HepG2 (cell line): ENCODE measurements around the gene PXT1. TPM values are rescaled to one million over a fixed set of nuclear protein-coding genes. Genes with fewer than 3 reads are reported as not detected.

Experiments used
- CSRNP1 ChIP-seq: sonication (generic); formaldehyde crosslinking; IDR thresholded peaks from 2 replicates; pipeline ENCODE4 v1.8.1; 2023; ENCODE audit warnings: mild to moderate bottlenecking, missing genetic modification reagents
- ESRRA ChIP-seq: sonication (generic); formaldehyde crosslinking; IDR thresholded peaks from 2 replicates; pipeline ENCODE4 v1.5.1; 2020; ENCODE audit warnings: mild to moderate bottlenecking, low read depth, missing genetic modification reagents
- FIP1L1 ChIP-seq: fragments of 200-400 bp; formaldehyde crosslinking; IDR thresholded peaks from 2 replicates; pipeline ENCODE4 v1.6.1; 2018; ENCODE audit warnings: low read depth, mild to moderate bottlenecking, low read length, moderate library complexity, borderline replicate concordance; ENCODE audit not compliant: insufficient read depth
- FOXA1 ChIP-seq, 2 experiments: fragments of 450-650 bp in 1 of 2; sonication (generic) in 1 of 2; formaldehyde crosslinking in 1 of 2; IDR thresholded peaks; 2 replicates each; pipeline versions ENCODE4 v1.4.0 to v1.6.1; 2016 to 2020; ENCODE audit warnings: missing genetic modification reagents in 1 of 2
- HBP1 ChIP-seq: IDR thresholded peaks from 2 replicates; pipeline ENCODE4 v1.6.1; 2016; ENCODE audit warnings: low read depth, control low read depth
- HNF4G ChIP-seq, 2 experiments: sonication (generic) in 1 of 2; formaldehyde crosslinking in 1 of 2; IDR thresholded peaks; 2 replicates each; pipeline versions ENCODE4 v1.4.0 to v1.6.1; 2011 to 2020; ENCODE audit warnings: borderline replicate concordance in 2 of 2, low read depth in 2 of 2, mild to moderate bottlenecking in 2 of 2, low read length in 1 of 2, missing genetic modification reagents in 1 of 2, moderate library complexity in 1 of 2
- HOXA5 ChIP-seq: sonication (generic); formaldehyde crosslinking; IDR thresholded peaks from 2 replicates; pipeline ENCODE4 v1.4.0; 2020; ENCODE audit warnings: missing genetic modification reagents
- IKZF4 ChIP-seq: sonication (generic); formaldehyde crosslinking; IDR thresholded peaks from 2 replicates; pipeline ENCODE4 v1.5.1; 2020; ENCODE audit warnings: borderline replicate concordance, mild to moderate bottlenecking, low read depth, missing genetic modification reagents; ENCODE audit errors: not compliant biosample characterization
- JUN ChIP-seq: sonication (generic); formaldehyde crosslinking; IDR thresholded peaks from 2 replicates; pipeline ENCODE4 v1.4.0; 2020; ENCODE audit warnings: mild to moderate bottlenecking, missing genetic modification reagents
- MAZ ChIP-seq, 2 experiments: sonication (generic) in 1 of 2; formaldehyde crosslinking in 1 of 2; IDR thresholded peaks; 2 replicates each; pipeline versions ENCODE4 v1.5.0 to v1.6.1; 2012 to 2020; ENCODE audit warnings: low read depth in 2 of 2, mild to moderate bottlenecking in 2 of 2, borderline replicate concordance in 1 of 2, improper control_type of control experiment in 1 of 2, low read length in 1 of 2, missing genetic modification reagents in 1 of 2, moderate library complexity in 1 of 2
- MXI1 ChIP-seq: IDR thresholded peaks from 3 replicates; pipeline ENCODE4 v1.6.1; 2012; ENCODE audit warnings: low read depth, low read length, inconsistent platforms, borderline replicate concordance
- NFIB ChIP-seq: sonication (generic); formaldehyde crosslinking; IDR thresholded peaks from 2 replicates; pipeline ENCODE4 v1.9.0; 2021; ENCODE audit warnings: missing genetic modification reagents, mild to moderate bottlenecking, borderline replicate concordance
- PAWR ChIP-seq: sonication (generic); formaldehyde crosslinking; IDR thresholded peaks from 2 replicates; pipeline ENCODE4 v1.4.0; 2020; ENCODE audit warnings: missing genetic modification reagents, mild to moderate bottlenecking, borderline replicate concordance
- PBX3 ChIP-seq: sonication (generic); formaldehyde crosslinking; IDR thresholded peaks from 2 replicates; pipeline ENCODE4 v1.8.1; 2023; ENCODE audit warnings: missing genetic modification reagents, inconsistent platforms, borderline replicate concordance
- RFXANK ChIP-seq: IDR thresholded peaks from 2 replicates; pipeline ENCODE4 v1.6.1; 2016
- SP140L ChIP-seq: sonication (generic); formaldehyde crosslinking; IDR thresholded peaks from 2 replicates; pipeline ENCODE4 v1.4.0; 2020; ENCODE audit warnings: missing genetic modification reagents, borderline replicate concordance
- SRY ChIP-seq: sonication (generic); formaldehyde crosslinking; IDR thresholded peaks from 2 replicates; pipeline ENCODE4 v1.8.0; 2022; ENCODE audit warnings: mild to moderate bottlenecking, missing genetic modification reagents
- TBX3 ChIP-seq: fragments of 450-650 bp; IDR thresholded peaks from 2 replicates; pipeline ENCODE4 v1.6.1; 2017; ENCODE audit warnings: antibody characterized with exemption, mild to moderate bottlenecking, inconsistent platforms, borderline replicate concordance
- THAP8 ChIP-seq: sonication (generic); formaldehyde crosslinking; IDR thresholded peaks from 2 replicates; pipeline ENCODE4 v1.5.1; 2020; ENCODE audit warnings: missing genetic modification reagents, mild to moderate bottlenecking, borderline replicate concordance
- ZKSCAN1 ChIP-seq: fragments of 150-350 bp; IDR thresholded peaks from 2 replicates; pipeline ENCODE4 v1.6.1; 2014; ENCODE audit warnings: low read length
- ZNF343 ChIP-seq: sonication (generic); formaldehyde crosslinking; IDR thresholded peaks from 2 replicates; pipeline ENCODE4 v1.4.0; 2020; ENCODE audit warnings: mild to moderate bottlenecking, missing genetic modification reagents
- ZNF430 ChIP-seq: sonication (generic); formaldehyde crosslinking; IDR thresholded peaks from 2 replicates; pipeline ENCODE4 v1.9.0; 2021; ENCODE audit warnings: mild to moderate bottlenecking, missing genetic modification reagents
- ZNF589 ChIP-seq: sonication (generic); formaldehyde crosslinking; conservative IDR thresholded peaks from 2 replicates; pipeline ENCODE4 v1.8.0; 2022; ENCODE audit warnings: mild to moderate bottlenecking, moderate library complexity, missing genetic modification reagents
- ZSCAN25 ChIP-seq: sonication (generic); formaldehyde crosslinking; IDR thresholded peaks from 2 replicates; pipeline ENCODE4 v1.8.0; 2022; ENCODE audit warnings: mild to moderate bottlenecking, missing genetic modification reagents
- polyA plus RNA-seq, 8 experiments: library from polyadenylated mRNA; depleted of rRNA in 3 of 8; stranded (reverse) in 7 of 8; unstranded in 1 of 8; fragments of >200 nt; fragmentation: Illumina TruSeq in 4 of 8; extraction: Trizol in 4 of 8; gene quantifications; 2 replicates each; pipeline versions ENCODE4 v1.2.1 to v1.2.3, GENCODE V29; 2011 to 2016; ENCODE audit warnings: low read depth in 4 of 8, missing spikeins in 1 of 8, mixed read lengths in 1 of 8; ENCODE audit not compliant: insufficient read depth in 1 of 8
- total RNA-seq, 5 experiments: library from RNA; depleted of rRNA; stranded (reverse); fragments of >200 nt; fragmentation: Illumina TruSeq; extraction: Trizol; gene quantifications; 2 replicates each; pipeline ENCODE4 v1.2.3, GENCODE V29; 2016; ENCODE audit warnings: low read depth in 1 of 5

Gene PXT1
- total and polyA plus RNA-seq, 2 of the 13 experiments (the other 11 are each of a cell fraction or from before 2014, with no cell fraction given) = 0.04 TPM; not detected in 1

GRCh38 chr6:36441307-36441894 lies 1.3 kb downstream of the PXT1 start (continued):
- TF ChIP-seq PAWR (CRISPR knock-in tag) = no peak
- TF ChIP-seq IKZF4 (CRISPR knock-in tag) = no peak
- no peak for TF ChIP-seq PBX3
- TF ChIP-seq ZSCAN25 (CRISPR knock-in tag) = no peak
- no peak for TF ChIP-seq JUN (CRISPR knock-in tag)
- no peak for TF ChIP-seq SRY
- TF ChIP-seq CSRNP1 = 0 out of 2 replicates have a peak, but pooled peaks have one; percentile 52
- no peak for TF ChIP-seq NFIB (CRISPR knock-in tag)
- TF ChIP-seq MAZ (IDR thresholded peaks at IDR 0.05; ENCODE audit: borderline replicate concordance, low read depth, low read length) = no peak; the same call in 1 of the 2 replicates
- peak; percentile 40; the same call in 1 of the 2 replicates for TF ChIP-seq MAZ (CRISPR knock-in tag; IDR thresholded peaks at IDR 0.05; ENCODE audit: low read depth)
- no peak for TF ChIP-seq TBX3
- no peak for TF ChIP-seq FIP1L1
- no peak for TF ChIP-seq THAP8 (CRISPR knock-in tag)
- no peak for TF ChIP-seq ZNF343
- peak; percentile 30; the same call in 1 of the 2 replicates for TF ChIP-seq HOXA5
- 0 out of 2 replicates have a peak, but pooled peaks have one; percentile 44 for TF ChIP-seq RFXANK (CRISPR knock-in tag)
- no peak for TF ChIP-seq ZNF430 (CRISPR knock-in tag)
- TF ChIP-seq ZNF589 = no peak
- TF ChIP-seq FOXA1 (IDR thresholded peaks at IDR 0.05) = no peak
- no peak; the same call in 1 of the 2 replicates for TF ChIP-seq FOXA1 (CRISPR knock-in tag; IDR thresholded peaks at IDR 0.05)
- no peak for TF ChIP-seq SP140L
- no peak for TF ChIP-seq ZKSCAN1
- no peak for TF ChIP-seq ESRRA (CRISPR knock-in tag)
- 0 out of 2 replicates have a peak, but pooled peaks have one; percentile 56 for TF ChIP-seq HBP1 (CRISPR knock-in tag)
- TF ChIP-seq HNF4G (IDR thresholded peaks at IDR 0.05; ENCODE audit: borderline replicate concordance, low read depth, low read length) = no peak
- TF ChIP-seq HNF4G (CRISPR knock-in tag; IDR thresholded peaks at IDR 0.05; ENCODE audit: borderline replicate concordance, low read depth) = no peak
- TF ChIP-seq MXI1 = peak; percentile 76; the same call in 1 of the 3 replicates
